NCI-H2227 (cell line): ENCODE data around the gene KRT71.
"Not testable (repeated sequence)": the region's sequence is repeated elsewhere in the genome, so short reads cannot be mapped to it uniquely, and the experiment has no call there.

ENCODE experiments used
- DNase-seq: peaks from one replicate; lab custom pipeline; 2025; ENCODE audit not compliant: unreplicated experiment; lab: John Stamatoyannopoulos, UW

Gene KRT71

DNA sequence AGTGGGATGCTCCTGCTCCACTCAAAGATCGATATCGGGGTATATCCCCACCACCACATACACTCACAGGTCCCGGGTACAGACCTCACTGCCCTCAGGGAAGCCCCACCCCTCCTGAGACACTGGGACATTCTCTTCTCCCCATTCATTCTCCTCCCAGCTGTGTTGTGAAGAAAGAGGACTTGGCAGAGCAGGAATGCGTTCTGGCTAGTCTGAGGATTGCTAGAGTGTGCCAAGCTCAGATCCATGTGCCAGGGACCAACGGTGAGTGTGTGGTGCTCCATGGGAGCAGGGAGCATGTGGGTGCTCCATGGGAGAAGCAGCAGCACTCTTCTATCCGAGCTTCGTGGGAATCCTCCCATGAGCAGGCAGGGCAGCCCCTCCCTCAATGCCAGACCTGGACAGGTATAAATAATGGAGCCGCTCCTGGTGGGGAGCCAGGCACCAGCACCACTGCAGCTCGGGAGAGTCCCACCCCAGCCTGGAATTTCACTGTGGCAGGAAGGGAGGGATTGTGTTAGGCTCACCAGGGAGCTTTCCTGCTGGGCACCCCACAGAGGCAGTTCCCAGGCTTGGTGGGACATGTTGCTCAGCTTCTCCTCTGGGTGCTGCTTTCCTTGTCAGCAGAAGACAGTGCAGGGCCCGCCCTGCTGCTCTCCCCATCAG, 30.5 kb downstream of the KRT71 start:
- DNase-seq = no peak

DNA sequence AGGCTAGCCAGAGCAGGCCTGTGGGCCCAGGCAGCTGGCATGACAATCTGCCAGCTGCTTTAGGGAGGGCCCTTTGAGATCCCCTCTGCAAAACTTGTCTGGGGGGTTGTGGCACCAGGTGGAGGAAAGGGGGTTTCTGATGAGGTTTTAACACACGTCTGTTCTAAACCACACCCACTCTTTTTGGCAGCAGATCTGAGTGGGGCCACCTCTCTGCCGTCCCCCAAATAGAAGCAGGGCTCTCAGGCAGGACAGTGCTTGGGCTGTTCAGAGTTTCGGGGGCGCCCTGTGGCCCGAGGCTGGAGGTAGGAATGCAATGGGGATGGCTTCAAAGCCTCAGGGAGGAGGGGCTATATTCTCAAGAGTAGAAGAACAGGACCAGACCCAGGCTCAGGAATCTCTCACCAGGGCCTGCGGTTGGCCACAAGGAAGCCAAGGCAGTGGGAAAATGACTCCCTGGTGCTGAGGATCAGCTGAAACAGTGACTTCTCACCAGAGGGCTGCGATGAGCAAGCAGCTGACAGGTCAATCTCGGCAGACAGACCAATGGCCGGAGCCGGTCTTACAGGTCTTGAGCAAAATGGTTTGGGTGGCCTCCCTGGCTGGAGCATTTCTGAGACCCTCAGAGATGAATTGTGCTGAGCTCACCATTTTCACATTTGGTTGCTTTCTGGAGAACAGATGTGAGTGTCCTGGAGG, 31.2 kb downstream of the KRT71 start:
- no peak for DNase-seq

DNA sequence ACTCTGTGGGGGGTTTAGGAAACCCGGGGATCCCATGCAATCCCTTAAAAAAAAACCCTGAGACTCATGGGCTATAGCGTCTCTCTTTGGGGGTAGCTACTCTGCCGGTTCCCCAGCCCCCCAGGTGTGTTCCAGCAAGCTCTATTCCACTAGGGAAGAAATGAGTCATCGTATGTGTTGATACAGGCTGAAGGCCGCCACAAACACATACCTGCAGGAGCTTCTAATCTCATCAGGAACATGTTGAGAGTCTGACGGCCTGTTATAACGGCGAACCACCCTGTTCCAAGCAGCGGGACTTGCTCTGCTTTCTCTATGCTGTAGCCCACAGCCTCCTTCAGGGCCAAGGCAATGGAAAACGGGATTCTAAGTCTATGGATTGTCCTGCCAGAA, 31.8 kb downstream of the KRT71 start:
- DNase-seq = no peak

GRCh38 chr12:52519826-52520662, 32.9 kb downstream of the KRT71 start, which contains the start of gene KRT5:
TSS of gene KRT5 (minus strand) at chr12:52520394. CDS start at chr12:52520296, 98 bp downstream.
- no peak for DNase-seq

GRCh38 chr12:52519387-52519703, 33.6 kb downstream of the KRT71 start:
- DNase-seq = no peak

GRCh38 chr12:52518574-52519386, 34.2 kb downstream of the KRT71 start:
- DNase-seq = no peak

GRCh38 chr12:52517888-52518287, 35.1 kb downstream of the KRT71 start:
- no peak for DNase-seq

DNA sequence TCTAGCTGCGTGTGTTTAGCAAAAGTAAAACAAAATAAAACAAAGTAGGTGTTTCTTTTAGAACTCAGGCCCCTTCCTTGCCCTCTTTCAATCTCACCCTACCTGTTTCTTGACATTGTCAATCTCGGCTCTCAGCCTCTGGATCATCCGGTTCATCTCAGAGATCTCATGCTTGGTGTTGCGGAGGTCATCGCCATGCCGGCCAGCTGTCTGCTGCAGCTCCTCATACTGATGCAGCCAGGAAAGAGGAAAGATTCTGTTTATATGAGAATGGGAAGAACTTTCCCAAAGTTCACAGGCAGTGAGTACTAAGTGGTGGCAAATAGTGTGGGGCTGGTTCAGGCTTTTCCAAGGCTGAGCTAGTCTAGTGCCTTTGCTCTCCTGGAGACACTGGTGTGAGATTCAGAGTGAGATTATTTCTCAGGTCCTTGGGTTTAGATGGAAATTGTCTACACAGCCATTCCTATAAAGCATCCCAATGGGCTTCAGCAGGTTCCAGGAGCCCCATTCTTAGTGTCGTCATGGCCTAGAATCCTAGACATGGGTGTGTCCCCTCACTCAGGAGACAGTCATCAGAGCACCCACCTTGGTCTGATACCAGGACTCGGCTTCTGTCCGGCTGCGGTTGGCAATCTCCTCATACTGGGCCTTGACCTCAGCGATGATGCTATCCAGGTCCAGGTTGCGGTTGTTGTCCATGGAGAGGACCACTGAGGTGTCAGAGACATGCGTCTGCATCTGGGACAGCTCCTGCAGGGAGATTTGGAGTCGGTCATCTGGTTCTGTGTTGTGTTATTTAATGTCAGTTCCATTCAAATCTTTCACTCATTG, 35.7 kb downstream of the KRT71 start:
- no peak for DNase-seq

GRCh38 chr12:52515927-52516831, 36.8 kb downstream of the KRT71 start:
- DNase-seq = no peak

DNA sequence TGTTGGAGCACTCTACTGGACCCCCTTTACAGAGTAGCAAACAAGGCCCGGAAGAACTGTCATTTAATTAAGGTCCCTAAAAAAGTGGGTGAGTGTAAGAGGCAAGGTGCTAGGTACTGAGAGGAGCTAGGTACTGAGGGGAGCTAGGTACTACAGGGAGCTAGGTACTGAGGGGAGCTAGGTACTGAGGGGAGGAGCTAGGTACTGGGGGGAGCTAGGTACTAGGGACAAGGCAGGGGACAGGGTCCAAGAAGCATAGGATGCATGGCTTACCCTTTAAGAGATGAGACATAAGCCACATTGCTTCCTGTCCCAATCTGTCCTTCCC, 37.7 kb downstream of the KRT71 start:
- DNase-seq = no peak

- DNase-seq = no peak
Observed at GRCh38 chr12:52514471-52515318, 38.2 kb downstream of the KRT71 start.

- DNase-seq = no peak
Observed at GRCh38 chr12:52513736-52514135, 39.2 kb downstream of the KRT71 start.

GRCh38 chr12:52508211-52508610, 44.7 kb downstream of the KRT71 start:
- DNase-seq = no peak

- peak; percentile 17 for DNase-seq
Observed at GRCh38 chr12:52506858-52507715, 45.9 kb downstream of the KRT71 start.

DNA sequence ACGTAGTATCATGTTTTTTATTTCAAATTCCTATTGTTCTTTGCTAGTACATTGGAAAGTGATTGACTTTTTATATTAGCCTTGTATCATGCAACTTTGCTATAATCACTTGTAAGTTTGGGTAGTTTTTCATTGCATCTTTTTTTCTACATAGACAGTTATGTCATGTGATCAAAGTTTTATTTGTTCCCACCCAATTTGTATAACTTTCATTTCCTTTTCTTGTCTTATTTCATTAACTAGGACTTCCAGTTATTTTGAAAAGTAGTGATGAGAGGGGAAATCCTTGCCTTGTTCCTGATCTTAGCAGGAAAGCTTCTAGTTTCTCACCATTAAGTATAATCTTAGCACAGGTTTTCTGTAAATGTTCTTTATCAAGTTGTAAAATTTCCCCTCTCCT, 50.1 kb downstream of the KRT71 start:
- DNase-seq = no peak

- no peak for DNase-seq
Observed at GRCh38 chr12:52501490-52501889, 51.5 kb downstream of the KRT71 start.

GRCh38 chr12:52500574-52500973, 52.4 kb downstream of the KRT71 start:
- not testable (repeated sequence) for DNase-seq
